Stimulated activated CD4-positive, alpha-beta T cell treated with anti-CD3 and anti-CD28 coated beads, Interleukin-4, amount 100 ng/mL, for 1 hour (primary cell): ENCODE measurements around the gene LHX6.

Experiments used
- DNase-seq: peaks from one replicate; pipeline ENCODE4 v3.0.0-alpha.2; 2020

The LHX6 gene

GRCh38 chr9:122234022-122234748 is 5.4 kb upstream of the LHX6 start:
- no peak for DNase-seq

GRCh38 chr9:122232796-122233306 is 4.1 kb upstream of the LHX6 start:
- no peak for DNase-seq

- DNase-seq: no peak
Measured at GRCh38 chr9:122229485-122229837, 704 bp upstream of the LHX6 start.

- no peak for DNase-seq
Measured at GRCh38 chr9:122228191-122228567, 578 bp downstream of the LHX6 start.

GRCh38 chr9:122227575-122227900 is 1.2 kb downstream of the LHX6 start:
- no peak for DNase-seq

- DNase-seq: no peak
Measured at GRCh38 chr9:122226758-122227574, 1.8 kb downstream of the LHX6 start.

- no peak for DNase-seq
Measured at GRCh38 chr9:122226142-122226757, 2.5 kb downstream of the LHX6 start.

- DNase-seq: no peak
Measured at GRCh38 chr9:122225312-122226141, 3.2 kb downstream of the LHX6 start.

GRCh38 chr9:122223435-122223834 is 5.3 kb downstream of the LHX6 start:
- DNase-seq: no peak

GRCh38 chr9:122222791-122223190 is 6.0 kb downstream of the LHX6 start:
- DNase-seq: no peak

GRCh38 chr9:122221183-122221811 is 7.5 kb downstream of the LHX6 start:
- no peak for DNase-seq

GRCh38 chr9:122220673-122221182 is 8.0 kb downstream of the LHX6 start:
- DNase-seq: no peak

- no peak for DNase-seq
Measured at GRCh38 chr9:122219856-122220672, 8.7 kb downstream of the LHX6 start.

GRCh38 chr9:122218935-122219855 is 9.6 kb downstream of the LHX6 start:
- DNase-seq: no peak

- DNase-seq: no peak
Measured at GRCh38 chr9:122218071-122218934, 10.5 kb downstream of the LHX6 start.

GRCh38 chr9:122217640-122218039 is 11.1 kb downstream of the LHX6 start:
- no peak for DNase-seq

GRCh38 chr9:122216798-122217418 is 11.8 kb downstream of the LHX6 start:
- DNase-seq: no peak

- DNase-seq: no peak
Measured at GRCh38 chr9:122216138-122216797, 12.5 kb downstream of the LHX6 start.
